Fibroblast of skin of scalp (primary cell): ENCODE results near the gene TERT.
"Not testable (repeated sequence)": the region's sequence is repeated elsewhere in the genome, so short reads cannot be mapped to it uniquely, and the experiment has no call there.

Experiments
- DNase-seq: peaks from one replicate; pipeline ENCODE4 v3.0.0-alpha.2; 2013

Gene TERT

DNA sequence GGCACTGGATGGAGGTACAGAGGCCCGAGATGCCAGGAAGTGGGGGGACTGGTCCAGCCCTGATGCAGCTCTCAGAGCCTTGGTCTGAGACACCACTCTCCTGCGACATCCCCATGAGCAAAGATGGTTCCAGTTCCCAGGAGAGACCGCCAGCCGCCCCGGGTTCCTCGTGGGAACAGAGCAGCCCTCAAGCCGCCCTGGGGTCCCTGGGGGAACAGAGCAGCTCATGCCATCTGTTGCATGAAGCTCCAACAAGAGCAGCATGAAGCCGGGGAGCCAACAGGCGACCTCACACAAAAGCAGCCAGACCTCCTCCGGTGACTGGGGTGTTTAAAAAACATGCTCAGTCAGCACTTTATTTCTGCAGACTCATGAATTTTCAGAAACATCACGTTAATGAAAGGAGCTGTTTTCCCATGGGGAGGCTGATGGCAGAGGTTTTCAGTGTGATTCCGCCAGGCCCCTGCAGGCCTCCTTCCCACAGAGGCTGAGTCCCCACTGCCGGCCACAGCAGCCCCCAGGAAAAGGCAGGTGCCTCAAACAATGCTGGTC lies 63.4 kb downstream of the TERT start:
- no peak for DNase-seq

DNA sequence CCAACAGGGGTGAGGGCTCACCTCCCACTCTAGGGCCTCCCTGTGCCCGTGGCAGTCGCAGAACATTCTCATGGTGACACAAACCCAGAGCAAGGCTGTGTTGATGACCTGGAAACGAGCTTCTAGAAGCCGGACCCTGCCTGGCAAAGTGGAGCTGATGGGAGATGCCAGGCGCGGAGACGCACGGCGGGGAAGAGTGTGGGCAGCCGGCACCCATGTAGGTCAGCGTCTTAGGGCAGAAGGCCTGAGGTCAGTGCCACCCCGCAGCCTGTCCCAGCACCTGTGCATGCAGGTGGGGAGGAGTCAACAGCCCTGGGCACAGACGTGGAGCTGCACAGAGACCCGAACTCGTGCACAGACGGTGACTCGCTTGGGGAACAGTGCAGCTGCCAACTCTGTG lies 64.3 kb downstream of the TERT start:
- no peak for DNase-seq

DNA sequence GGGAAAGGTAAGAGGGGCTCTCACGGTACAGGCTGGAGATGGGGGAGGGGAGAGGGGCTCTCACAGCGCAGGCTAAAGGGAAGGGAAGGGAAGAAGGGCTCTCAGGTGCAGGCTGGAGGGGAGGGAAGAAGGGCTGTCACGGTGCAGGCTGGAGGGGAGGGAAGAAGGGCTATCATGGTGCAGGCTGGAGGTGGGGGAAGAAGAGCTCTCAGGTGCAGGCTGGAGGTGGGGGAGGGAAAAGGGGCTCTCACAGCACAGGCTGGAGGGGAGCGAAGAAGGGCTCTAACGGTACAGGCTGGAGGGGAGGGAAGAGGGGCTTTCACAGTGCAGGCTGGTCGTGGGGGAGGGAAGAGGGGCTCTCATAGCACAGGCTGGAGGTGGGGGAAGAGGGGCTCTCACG lies 65.0 kb downstream of the TERT start:
- DNase-seq, result no peak

DNA sequence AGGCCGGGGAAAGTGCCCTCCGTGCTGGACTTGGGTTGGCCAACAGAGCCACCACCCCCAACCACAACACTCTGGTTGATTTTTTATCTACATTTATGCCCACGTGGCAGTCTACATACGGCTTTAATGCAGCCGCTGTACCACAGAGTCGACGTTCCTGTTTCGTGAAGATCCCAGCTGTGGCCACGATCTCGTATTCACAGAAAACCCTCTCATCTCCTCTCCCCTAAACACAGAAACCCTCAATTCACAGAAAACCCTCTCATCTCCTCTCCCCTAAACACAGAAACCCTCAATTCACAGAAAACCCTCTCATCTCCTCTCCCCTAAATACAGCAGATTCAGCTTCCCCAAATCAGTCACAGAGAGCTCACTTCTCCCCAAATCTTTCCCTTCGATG lies 65.8 kb downstream of the TERT start:
- DNase-seq, result not testable (repeated sequence)

DNA sequence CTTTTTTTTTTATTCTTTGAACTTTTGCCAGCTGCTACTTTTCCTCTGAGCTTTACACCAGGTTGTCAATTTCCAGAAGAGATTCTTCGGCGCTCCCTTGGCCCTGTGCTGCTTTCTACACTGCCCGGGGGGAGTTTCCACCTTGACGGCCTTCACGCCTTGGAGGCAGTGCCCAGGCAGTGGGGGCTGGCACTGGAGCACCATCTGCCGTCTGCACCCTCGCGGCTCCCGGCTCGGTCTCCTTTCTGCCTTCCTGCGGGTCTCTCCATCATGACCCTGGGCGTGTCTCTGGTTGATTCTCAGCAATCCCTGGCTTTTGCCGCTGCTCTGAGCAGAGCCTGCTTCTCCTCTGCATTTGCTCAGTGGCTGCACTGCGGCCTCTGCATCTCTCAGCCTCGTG lies 66.7 kb downstream of the TERT start:
- no peak for DNase-seq

DNA sequence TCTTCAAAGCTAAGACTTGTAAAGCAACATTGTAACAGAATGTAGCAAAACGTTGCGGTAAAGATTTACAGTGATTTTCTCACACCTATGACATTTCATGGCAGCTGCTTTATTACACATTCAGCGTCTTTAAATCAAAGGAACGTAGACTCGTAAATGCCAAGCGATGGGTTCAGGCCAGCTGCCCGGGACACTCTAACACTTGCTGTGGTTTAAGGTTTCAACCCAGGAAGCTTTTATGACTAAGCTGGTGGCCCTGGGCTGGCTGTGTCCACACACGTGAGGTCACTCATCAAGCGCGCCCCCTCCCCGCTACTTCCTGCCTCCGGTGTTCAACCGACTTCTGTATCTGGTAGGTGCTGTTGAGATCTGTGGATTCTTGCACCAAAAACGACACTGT lies 67.2 kb downstream of the TERT start:
- no peak for DNase-seq

DNA sequence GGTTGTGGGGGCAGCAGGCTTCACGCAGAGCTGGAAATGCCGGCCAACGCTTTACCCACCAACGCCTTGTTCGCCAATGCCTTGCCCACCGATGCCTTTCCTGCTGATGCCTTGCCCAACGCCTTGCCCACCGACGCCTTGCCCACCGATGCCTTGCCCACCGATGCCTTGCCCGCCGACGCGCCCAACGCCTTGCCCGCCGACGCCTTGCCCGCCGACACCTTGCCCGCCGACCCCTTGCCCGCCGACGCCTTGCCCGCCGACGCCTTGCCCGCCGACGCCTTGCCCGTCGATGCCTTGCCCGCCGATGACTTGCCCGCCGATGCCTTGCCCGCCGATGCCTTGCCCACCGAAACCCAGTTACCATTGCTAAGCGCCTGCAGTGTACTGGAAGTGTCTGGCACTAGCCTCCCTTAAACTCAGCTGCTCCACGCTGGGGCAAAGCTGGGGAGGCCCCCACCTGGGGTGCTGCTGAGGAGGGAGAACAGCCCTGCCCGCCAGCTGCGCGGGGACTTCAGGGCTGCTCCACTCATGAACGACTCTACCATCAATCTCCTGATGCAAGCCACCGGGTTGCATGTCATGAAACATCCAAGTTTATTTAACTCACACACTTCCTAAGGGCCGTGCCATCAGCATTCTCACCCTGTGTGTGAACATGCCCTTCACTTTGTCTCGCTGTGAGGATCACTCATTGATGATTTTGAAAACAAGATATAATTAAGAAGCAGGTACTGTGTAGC lies 67.9 kb downstream of the TERT start:
- no peak for DNase-seq

DNA sequence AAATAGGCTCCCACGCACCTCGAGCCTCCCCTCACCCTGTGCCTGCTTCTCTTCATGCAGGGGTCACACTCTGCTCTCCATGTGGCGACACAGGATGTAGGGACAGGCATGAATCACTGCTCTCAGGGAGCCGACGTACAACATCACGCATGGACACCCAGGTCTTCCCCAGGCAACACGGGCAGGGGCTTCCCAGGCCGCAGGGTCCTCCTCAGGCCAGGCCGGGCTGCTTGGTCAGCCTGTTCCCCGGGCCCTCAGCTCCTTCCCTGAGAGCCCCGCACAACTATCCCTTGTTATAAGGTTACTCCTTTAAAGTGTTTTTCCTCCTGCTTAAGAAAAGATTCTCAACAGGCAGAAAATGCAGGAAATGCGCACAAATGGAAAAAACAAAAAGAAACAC lies 68.6 kb downstream of the TERT start:
- DNase-seq, result no peak

DNA sequence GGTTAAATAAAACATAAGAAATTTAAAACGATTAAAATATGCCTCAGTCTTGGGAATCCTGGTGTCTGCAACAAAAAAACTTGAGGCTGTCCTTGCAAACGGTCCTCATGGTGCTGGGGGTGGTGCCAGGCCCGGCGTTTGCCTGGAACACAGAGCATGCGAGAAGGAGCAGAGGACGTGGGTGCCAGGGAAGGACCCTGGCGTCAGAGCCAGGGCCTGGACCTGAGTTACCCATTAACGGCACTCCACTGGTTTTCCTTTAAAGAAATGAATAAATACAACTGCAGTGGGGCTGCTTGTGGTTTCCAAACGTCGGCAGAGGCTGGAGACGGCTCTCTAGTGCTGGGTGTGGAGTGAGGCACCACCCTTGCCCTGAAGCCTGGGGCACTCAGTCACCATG lies 69.8 kb downstream of the TERT start, which contains the start of gene SLC6A18:
Gene SLC6A18, plus strand, starts transcription at position 301 of the 400 bp plus-strand sequence. Its CDS starts 97 bp downstream, at position 398.
- no peak for DNase-seq

DNA sequence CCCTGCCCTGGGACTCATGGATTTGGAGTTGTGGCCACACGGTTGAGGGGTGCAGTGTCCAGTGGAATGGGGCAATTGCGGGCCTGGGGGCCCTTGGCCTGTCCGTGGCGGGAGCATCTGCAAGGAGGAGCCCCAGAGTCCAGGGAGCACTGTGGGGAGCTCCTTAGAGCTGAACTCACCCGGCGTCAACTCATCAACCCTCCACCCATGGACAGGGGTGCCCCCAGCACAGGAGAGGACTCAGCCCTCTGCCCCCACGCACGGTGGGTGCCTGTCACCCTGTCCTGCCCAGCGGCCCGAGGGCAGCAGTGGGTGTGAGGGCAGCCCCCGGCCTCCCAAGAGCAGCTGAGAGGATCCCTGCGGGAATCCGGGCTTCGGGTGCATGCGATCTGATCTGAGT lies 70.2 kb downstream of the TERT start:
- no peak for DNase-seq

DNA sequence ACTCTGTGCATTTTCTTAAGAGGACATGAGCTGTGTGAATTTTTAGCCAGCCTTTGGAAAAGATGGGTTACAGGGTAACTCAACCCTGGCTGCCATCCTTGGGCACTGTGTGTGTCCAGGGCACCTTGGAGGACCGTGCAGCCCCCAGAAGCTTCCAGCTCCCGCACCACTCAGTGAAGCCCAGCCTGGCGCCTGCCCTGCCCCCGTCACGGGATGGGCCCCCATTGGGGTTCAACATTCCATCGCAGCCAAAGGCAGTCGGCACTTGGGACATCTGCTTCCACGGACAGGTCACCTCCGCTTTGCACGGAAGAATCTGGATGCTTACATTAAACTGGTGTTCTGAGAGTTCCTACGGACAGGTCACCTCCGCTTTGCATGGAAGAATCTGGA lies 71.6 kb downstream of the TERT start:
- no peak for DNase-seq

DNA sequence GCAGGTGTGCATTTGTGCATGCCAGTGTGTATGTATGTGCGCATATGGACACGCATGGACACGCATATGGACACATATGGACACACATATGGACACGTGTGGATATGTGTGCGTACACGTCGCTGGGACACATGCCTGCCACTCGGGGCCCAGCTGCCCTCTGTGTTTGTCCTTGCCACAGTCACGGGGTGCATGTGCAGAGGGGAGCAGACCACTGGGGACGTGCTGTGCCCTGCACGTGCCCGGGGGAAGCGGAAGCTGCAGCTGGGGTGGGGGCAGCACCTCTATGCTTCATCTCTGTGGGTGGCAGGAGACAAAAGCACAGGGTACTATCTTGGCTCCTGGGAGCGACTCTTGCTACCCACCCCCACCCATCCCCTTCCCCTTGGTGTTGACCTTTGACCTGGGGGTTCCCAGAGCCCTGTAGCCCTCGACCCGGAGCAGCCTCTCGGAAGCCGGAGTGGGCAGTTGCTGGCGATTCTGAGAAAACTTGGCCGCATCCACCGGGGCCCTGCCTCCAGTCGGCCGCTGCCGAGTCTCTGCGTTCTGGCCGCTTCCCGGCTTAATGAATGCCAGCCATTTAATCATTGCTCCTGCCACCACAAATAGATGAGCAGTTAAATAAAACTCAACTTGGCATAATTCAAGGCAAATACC lies 72.1 kb downstream of the TERT start:
- no peak for DNase-seq

DNA sequence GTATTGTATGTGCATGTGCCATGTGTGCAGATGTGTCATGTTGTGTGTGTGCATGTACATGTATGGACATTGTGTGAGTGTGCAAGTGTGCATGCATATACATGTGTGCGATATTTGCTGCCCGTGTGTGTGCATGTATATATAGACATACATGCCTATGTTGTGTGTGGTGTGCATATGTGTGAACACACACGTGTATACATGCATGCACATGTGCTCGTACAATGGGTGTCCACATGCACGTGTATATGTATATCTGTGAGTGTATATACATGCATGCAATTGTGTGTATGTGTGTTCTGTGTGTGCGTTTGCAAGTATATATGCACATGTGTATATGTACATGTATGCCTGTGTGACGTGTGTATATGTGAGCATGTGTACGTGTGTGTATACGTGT lies 72.7 kb downstream of the TERT start:
- no peak for DNase-seq

DNA sequence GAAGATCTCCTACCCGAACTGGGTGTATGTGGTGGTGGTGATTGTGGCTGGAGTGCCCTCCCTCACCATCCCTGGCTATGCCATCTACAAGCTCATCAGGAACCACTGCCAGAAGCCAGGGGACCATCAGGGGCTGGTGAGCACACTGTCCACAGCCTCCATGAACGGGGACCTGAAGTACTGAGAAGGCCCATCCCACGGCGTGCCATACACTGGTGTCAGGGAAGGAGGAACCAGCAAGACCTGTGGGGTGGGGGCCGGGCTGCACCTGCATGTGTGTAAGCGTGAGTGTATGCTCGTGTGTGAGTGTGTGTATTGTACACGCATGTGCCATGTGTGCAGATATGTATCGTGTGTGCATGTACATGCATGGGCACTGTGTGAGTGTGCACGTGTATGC lies 73.1 kb downstream of the TERT start:
- no peak for DNase-seq

DNA sequence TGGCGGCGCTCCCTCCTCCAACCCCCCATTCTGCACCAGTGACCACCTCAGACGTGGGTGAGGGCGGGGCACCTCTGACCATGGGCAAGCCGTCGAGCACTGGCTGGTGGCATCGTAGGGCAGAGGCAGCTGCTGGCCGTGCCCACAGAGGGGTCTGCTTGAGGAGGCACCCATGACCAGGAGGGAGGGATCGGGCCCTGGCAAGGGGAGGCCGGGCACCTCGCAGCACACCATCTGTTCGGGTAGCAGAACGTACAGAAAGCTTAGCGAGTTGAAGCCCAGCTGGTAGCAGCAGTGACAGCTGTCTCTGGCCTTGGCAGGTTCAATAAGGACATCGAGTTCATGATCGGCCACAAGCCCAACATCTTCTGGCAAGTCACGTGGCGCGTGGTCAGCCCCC lies 74.0 kb downstream of the TERT start:
- DNase-seq, result no peak

DNA sequence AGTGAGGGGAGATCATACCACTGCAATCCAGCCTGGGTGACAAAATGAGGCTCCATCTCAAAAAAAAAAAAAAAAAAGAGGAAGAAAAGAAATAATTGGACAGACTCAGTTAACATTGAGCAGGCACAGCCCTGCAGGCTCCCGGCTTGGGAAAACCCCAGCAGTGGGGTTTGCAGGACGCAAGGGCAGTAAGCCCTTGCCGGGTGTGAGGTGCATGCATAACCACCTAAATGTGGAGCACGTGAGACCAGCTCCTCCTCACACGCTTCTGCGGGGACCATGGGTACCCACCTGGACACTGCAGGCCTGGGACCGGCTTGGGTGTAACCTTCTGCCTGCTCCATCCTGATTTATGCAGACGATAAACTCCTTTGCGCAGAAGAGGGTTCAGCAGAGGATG lies 74.5 kb downstream of the TERT start:
- DNase-seq, result no peak

DNA sequence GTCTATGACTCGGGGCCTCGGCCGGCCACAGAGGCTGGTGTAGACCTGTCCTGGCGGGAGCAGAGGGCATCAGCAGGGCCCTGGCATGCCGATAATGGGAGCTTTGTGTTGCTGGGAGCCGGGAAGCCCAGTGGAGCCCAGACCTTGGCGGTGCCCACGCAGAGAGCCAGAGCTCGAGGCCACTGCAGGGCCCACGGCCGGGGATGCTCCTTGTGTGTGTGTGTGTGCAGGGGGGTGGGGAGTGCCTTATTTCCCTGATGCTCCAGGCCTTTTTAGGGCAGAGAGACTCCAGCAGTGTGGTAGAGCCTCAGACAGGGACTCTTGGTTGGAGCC lies 75.1 kb downstream of the TERT start:
- no peak for DNase-seq

DNA sequence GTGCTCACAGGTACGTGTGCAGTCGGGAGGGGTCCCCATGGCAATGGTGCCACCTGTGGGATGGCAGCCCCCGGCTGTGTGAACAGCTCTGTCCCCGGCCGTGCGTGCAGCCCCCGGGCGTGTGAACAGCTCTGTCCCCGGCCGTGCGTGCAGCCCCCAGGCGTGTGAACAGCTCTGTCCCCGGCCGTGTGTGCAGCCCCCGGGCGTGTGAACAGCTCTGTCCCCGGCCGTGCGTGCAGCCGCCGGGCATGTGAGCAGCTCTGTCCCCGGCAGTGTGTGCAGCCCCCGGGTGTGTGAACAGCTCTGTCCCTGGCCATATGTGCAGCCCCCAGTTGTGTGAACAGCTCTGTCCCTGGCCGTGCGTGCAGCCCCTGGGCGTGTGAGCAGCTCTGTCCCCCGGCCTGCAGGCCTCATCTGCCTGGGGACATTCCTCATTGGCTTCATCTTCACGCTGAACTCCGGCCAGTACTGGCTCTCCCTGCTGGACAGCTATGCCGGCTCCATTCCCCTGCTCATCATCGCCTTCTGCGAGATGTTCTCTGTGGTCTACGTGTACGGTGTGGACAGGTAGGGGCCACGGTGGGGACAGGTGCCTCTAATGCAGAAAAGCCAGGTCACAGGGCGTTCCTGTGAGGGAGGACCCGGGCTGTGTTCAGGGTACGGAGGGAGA lies 75.6 kb downstream of the TERT start:
- no peak for DNase-seq

DNA sequence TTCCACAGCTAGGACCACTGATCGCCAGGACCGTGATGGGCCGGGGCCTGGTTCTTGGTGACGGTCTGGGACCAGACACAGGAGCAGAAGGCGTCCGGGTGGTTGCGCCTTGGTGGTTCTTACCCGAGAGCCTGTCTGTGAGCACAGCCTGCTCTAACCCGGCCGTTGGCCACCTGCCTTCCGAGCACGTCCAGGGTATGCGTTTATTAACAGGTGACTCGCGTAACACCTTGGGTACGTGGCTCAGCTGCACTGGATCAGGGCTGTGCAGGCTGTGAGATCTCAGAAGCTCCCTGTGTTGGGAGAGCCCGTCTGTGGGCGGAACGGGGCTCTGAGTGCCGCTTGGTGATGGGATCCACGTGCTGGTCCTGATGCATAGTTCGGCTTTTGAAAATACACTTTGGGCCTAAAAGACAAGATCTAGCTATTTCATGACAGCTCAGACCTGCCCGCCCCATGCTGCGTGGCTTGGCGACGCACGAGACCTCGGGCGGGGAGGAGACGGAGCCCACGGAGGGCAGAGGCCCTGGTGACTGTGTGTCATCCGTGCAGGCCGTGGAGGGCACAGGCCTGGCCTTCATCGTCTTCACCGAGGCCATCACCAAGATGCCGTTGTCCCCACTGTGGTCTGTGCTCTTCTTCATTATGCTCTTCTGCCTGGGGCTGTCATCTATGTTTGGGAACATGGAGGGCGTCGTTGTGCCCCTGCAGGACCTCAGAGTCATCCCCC lies 76.4 kb downstream of the TERT start:
- DNase-seq, result no peak

DNA sequence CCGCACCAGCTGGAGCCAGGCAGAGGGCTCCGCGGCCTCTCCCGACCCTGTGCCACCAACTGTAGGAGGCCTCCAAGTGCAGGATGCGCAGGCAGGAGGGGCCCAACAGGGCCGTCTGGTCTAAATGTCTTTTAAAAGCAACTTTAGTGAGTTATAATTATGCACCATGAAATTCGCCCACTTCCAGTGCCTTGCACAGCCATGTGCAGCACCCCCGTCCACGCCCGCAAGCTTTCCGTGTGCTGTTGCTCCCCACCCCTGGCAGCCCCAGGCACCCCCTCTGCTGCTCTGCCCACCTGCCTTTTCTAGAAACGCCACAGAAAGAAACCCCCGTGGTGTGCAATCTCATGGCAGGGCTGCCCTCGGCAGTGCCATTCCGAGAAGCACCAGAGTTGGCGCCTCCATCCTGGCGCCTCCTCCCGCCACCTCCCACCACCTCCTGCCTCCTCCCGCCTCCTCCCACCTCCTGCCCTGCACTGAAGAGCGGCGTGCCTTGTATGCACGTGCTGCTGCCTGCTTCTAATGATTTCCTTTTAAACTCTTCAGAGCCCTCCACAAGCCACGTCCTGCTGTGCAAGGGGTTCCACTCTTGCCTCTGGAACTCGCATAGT lies 77.2 kb downstream of the TERT start:
- no peak for DNase-seq

DNA sequence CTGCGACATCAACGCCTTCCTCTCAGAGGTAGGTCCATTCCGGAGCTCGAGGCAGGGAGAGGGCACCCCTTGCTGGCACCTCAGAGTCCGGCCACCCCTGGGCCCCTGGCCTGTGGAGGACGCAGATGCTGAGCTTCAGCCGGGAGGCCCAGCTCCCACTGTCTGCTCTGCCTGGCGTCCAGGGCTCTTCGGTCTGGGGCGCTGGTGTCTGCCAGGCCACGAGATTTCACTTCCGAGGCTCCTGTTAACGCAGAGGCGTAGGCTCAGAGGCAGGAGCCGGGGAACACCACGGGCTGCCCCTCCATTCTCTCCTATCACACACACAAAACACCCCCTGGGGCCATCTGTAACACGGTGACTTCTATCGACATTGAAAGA lies 78.0 kb downstream of the TERT start:
- no peak for DNase-seq

DNA sequence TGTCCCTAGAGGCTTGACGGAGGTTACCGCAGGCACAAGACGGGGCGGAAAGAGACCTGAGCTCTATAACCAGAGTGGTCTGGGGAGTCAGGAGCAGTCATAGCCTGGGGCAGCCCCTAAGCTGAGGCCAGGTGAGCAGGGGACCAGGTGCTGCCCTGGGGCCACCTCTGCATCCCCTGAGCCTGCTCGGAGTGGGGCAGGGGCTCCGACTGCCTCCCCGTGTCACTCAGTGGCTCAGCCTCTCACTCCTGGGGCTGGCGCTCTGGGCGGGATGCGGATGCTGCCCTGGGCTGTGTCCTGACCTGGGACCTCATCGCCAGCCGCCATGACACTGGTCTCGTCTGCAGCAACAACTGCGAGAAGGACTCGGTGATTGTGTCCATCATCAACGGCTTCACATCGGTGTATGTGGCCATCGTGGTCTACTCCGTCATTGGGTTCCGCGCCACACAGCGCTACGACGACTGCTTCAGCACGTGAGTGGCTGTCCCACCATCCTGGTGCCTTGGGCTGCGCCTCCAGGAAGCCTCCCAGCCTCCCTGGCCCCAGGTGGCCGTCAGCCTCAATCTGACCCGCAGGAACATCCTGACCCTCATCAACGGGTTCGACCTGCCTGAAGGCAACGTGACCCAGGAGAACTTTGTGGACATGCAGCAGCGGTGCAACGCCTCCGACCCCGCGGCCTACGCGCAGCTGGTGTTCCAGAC lies 78.5 kb downstream of the TERT start:
- DNase-seq, result no peak
